ENCODE results near the gene TRMT11.

DNA sequence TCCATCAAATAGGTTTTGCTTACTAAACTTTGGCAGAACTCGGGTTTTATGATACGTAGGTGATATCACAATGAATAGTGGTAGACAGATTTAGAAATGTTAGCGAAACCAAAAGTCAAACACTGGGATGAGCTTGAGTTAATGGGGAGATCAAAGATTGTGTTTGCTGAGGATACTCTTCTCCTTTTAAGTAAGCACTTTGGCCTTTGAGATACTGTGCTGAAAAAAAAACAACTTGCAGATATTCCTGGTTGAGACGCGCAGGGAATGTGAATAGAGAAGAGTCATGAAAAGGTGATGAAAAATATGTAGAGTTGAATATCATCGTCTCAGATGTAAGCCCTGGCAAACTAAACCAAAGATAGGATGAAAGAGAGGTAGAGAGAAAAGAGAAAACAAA, 48.3 kb downstream of the TRMT11 start:
- TF ChIP-seq YY1 (IDR thresholded peaks at IDR 0.05; ENCODE audit: low read depth), result no peak
- TF ChIP-seq EP300 (IDR thresholded peaks at IDR 0.05; ENCODE audit: borderline replicate concordance), result no peak
- TF ChIP-seq, protein P1, sequence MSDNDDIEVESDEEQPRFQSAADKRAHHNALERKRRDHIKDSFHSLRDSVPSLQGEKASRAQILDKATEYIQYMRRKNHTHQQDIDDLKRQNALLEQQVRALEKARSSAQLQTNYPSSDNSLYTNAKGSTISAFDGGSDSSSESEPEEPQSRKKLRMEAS (IDR thresholded peaks at IDR 0.05), result no peak
- no peak for TF ChIP-seq CREB1 (IDR thresholded peaks at IDR 0.05; ENCODE audit: low read depth)
- TF ChIP-seq TCF12 (IDR thresholded peaks at IDR 0.05; ENCODE audit: low read depth), result no peak
- TF ChIP-seq TAF1 (IDR thresholded peaks at IDR 0.05; ENCODE audit: low read depth), result no peak
- TF ChIP-seq CEBPB (IDR thresholded peaks at IDR 0.05), result no peak
- no peak for TF ChIP-seq NFIC (IDR thresholded peaks at IDR 0.05)
- no peak for TF ChIP-seq RAD21 (IDR thresholded peaks at IDR 0.05; ENCODE audit: low read depth)
- TF ChIP-seq, protein P2, sequence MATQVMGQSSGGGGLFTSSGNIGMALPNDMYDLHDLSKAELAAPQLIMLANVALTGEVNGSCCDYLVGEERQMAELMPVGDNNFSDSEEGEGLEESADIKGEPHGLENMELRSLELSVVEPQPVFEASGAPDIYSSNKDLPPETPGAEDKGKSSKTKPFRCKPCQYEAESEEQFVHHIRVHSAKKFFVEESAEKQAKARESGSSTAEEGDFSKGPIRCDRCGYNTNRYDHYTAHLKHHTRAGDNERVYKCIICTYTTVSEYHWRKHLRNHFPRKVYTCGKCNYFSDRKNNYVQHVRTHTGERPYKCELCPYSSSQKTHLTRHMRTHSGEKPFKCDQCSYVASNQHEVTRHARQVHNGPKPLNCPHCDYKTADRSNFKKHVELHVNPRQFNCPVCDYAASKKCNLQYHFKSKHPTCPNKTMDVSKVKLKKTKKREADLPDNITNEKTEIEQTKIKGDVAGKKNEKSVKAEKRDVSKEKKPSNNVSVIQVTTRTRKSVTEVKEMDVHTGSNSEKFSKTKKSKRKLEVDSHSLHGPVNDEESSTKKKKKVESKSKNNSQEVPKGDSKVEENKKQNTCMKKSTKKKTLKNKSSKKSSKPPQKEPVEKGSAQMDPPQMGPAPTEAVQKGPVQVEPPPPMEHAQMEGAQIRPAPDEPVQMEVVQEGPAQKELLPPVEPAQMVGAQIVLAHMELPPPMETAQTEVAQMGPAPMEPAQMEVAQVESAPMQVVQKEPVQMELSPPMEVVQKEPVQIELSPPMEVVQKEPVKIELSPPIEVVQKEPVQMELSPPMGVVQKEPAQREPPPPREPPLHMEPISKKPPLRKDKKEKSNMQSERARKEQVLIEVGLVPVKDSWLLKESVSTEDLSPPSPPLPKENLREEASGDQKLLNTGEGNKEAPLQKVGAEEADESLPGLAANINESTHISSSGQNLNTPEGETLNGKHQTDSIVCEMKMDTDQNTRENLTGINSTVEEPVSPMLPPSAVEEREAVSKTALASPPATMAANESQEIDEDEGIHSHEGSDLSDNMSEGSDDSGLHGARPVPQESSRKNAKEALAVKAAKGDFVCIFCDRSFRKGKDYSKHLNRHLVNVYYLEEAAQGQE (IDR thresholded peaks at IDR 0.05; ENCODE audit: low read depth), result no peak
- TF ChIP-seq EGR1 (IDR thresholded peaks at IDR 0.05), result no peak
- no peak for TF ChIP-seq FOXM1 (IDR thresholded peaks at IDR 0.05; ENCODE audit: borderline replicate concordance, low read depth)

Measured in Ishikawa (cell line).